ENCODE measurements around the gene DPP7. TPM values are rescaled to one million over a fixed set of nuclear protein-coding genes. Genes with fewer than 3 reads are reported as not detected.
A peak's percentile ranks its signal among the peaks of the same experiment; 100 is the strongest.

The DPP7 gene
- total and polyA plus RNA-seq, 9 of the 15 experiments (the other 6 are each of a cell fraction or from before 2014, with no cell fraction given), result 0.99 to 365 (median 132) TPM

DNA sequence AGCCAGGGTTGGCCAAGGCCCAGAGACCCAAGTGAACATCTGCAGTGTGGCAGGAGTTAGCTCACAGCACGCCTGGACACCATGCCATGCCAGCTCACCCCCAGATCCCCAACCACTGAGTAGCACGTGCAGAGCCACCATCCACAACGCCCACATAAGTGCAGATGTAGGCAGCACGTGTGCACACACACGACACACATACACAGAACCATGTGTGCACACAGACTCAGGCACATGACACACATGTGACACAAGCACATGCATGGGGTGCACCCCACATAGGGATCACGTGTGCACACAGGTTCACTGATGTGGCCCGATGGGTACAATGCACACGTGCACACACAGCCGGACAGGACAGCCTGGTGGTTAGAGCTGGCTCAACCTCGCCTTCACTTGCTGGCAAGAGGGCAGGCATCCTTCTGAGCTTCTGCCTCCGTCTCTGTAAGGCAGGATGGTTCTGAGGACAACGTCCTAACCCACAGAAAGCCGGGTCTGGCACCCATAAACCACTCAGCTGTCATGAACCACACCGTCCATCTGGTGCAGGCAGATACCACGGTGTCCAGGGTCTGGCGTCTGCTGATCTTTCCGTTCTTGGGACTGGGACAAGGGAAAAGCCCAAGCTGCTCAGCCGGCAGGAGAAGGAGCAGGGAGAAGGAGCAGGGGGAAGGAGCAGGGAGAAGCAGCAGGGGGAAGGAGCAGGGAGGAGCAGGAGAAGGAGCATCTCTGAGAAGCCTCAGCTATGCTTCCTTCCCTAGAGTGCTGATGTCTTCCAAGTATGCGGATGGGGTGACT, 43.3 kb upstream of the DPP7 start (continued):
- TF ChIP-seq, protein P1, sequence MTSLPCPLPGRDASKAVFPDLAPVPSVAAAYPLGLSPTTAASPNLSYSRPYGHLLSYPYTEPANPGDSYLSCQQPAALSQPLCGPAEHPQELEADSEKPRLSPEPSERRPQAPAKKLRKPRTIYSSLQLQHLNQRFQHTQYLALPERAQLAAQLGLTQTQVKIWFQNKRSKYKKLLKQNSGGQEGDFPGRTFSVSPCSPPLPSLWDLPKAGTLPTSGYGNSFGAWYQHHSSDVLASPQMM (CRISPR knock-in tag; IDR thresholded peaks at IDR 0.05), result no peak
- TF ChIP-seq ZNF699 (CRISPR knock-in tag; IDR thresholded peaks at IDR 0.05; ENCODE audit: insufficient replicate concordance) (no peak), SIN3A (IDR thresholded peaks at IDR 0.05; ENCODE audit: borderline replicate concordance in 2 of 2, control insufficient read depth in 1 of 2, low read depth in 2 of 2, low read length in 2 of 2) (0 out of 4 replicates have a peak, but pooled peaks of 1 of the 2 experiments have one; percentile 5), NFIC (IDR thresholded peaks at IDR 0.05) (peak; percentile 26; the same call in 1 of the 2 replicates), ZNF24 (IDR thresholded peaks at IDR 0.05) (no peak), EP300 (IDR thresholded peaks at IDR 0.05; ENCODE audit: low read length) (peak; percentile 13; the same call in 1 of the 2 replicates), BCL6 (CRISPR knock-in tag; IDR thresholded peaks at IDR 0.05) (no peak), POLR2AphosphoS5 (IDR thresholded peaks at IDR 0.05; ENCODE audit: control insufficient read depth, insufficient read depth, low read depth, low read length) (peak; percentile 38; the same call in 1 of the 2 replicates), TEAD4 (IDR thresholded peaks at IDR 0.05; ENCODE audit: low read length) (peak; percentile 73), TEAD4 (CRISPR knock-in tag; IDR thresholded peaks at IDR 0.05; ENCODE audit: borderline replicate concordance) (no peak), ZNF3 (CRISPR knock-in tag; IDR thresholded peaks at IDR 0.05) (no peak), NEUROD1 (IDR thresholded peaks at IDR 0.05; ENCODE audit: borderline replicate concordance, low read depth, low read length, partially characterized antibody) (peak; percentile 32), CBFA2T2 (conservative IDR thresholded peaks at IDR 0.05) (peak; percentile 72), NCOR1 (IDR thresholded peaks at IDR 0.05) (no peak; the same call in 1 of the 2 replicates), ZNF77 (CRISPR knock-in tag; IDR thresholded peaks at IDR 0.05) (no peak), RAD51 (IDR thresholded peaks at IDR 0.05; ENCODE audit: borderline replicate concordance, low read depth) (0 out of 2 replicates have a peak, but pooled peaks have one; percentile 25), CCNT2 (IDR thresholded peaks at IDR 0.05; ENCODE audit: borderline replicate concordance, extremely low read depth, insufficient read length, low read depth, low read length) (no peak), KLF16 (IDR thresholded peaks at IDR 0.05) (no peak), GATA2 (CRISPR knock-in tag; IDR thresholded peaks at IDR 0.05) (peak; percentile 46; the same call in 1 of the 2 replicates), ZNF583 (CRISPR knock-in tag; IDR thresholded peaks at IDR 0.05) (no peak), BHLHE40 (IDR thresholded peaks at IDR 0.05; ENCODE audit: low read length) (peak; percentile 70), MEF2D (tag; conservative IDR thresholded peaks at IDR 0.05; ENCODE audit: low read depth) (no peak), NCOA6 (IDR thresholded peaks at IDR 0.05) (no peak), BCOR (IDR thresholded peaks at IDR 0.05) (peak; percentile 44; the same call in 1 of the 2 replicates), EGR1 (conservative IDR thresholded peaks at IDR 0.05) (peak; percentile 34; the same call in 1 of the 2 replicates)
- TF ChIP-seq, protein P2, sequence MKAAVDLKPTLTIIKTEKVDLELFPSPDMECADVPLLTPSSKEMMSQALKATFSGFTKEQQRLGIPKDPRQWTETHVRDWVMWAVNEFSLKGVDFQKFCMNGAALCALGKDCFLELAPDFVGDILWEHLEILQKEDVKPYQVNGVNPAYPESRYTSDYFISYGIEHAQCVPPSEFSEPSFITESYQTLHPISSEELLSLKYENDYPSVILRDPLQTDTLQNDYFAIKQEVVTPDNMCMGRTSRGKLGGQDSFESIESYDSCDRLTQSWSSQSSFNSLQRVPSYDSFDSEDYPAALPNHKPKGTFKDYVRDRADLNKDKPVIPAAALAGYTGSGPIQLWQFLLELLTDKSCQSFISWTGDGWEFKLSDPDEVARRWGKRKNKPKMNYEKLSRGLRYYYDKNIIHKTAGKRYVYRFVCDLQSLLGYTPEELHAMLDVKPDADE (conservative IDR thresholded peaks at IDR 0.05; ENCODE audit: control insufficient read depth, low read depth, low read length), result 0 out of 2 replicates have a peak, but pooled peaks have one; percentile 26
- TF ChIP-seq, protein P3, sequence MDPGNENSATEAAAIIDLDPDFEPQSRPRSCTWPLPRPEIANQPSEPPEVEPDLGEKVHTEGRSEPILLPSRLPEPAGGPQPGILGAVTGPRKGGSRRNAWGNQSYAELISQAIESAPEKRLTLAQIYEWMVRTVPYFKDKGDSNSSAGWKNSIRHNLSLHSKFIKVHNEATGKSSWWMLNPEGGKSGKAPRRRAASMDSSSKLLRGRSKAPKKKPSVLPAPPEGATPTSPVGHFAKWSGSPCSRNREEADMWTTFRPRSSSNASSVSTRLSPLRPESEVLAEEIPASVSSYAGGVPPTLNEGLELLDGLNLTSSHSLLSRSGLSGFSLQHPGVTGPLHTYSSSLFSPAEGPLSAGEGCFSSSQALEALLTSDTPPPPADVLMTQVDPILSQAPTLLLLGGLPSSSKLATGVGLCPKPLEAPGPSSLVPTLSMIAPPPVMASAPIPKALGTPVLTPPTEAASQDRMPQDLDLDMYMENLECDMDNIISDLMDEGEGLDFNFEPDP (CRISPR knock-in tag; IDR thresholded peaks at IDR 0.05), result no peak

Measured in K562 (cell line).